ENCODE data around the gene MAGEA9B. TPM values are rescaled to one million over a fixed set of nuclear protein-coding genes. Genes with fewer than 3 reads are reported as not detected.
"Not testable (repeated sequence)": the region's sequence is repeated elsewhere in the genome, so short reads cannot be mapped to it uniquely, and the experiment has no call there.

The MAGEA9B gene
- total RNA-seq, 1 experiment from 2014 or later, result not detected

DNA sequence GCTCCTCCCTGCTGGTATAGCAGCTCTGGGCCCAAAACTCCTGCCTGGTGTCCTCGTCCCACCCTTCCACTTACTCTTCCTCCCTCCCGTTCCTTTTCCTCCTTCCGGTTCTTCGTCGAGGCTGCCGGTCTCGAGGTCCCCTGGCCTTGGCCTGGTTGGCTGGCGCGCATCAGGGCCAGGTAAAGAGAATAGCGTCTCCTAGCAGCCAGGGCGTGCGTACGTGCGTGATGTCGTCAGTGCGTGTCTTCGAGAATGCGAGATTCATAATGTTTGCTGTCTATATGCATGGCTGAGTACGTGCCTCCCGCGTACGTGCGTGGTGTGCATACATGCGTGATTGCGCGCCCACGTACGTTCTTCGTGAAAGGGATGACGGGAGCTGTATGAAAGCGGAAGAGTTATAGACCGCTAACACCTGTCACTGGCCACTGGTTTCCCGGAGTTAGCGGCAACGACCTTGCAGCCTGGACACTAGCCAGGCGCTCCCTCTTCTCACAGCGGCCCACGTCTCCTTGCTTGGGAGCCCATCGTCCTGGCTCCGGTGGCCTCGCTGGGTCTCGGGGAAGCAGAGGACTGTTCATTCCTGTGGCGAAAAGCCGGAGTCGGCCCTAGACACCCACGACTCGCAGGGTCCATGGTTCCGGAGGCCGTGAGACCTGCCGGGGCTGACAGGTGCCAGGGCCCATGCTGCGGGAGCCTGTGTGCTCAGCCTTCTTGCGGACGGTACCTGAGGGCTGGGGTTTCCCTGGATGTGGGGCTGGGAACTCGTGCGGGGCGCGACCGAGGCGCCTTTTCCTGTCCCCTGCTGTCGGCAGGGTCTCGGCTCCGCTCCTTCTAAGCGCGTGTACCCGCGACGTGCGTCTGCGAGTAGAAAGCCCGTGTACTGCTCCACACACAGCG lies 46.4 kb downstream of the MAGEA9B start, which contains the start of gene EOLA1:
Gene EOLA1, plus strand, starts transcription at position 392 of the 900 bp plus-strand sequence. CDS start 4,619 bp downstream, outside the sequence.
- in situ Hi-C loops (cut with HindIII; ENCODE audit: low sequenced_read_pairs), result no loop called here
- peak; percentile 97 for DNase-seq (ENCODE audit: low spot score)

DNA sequence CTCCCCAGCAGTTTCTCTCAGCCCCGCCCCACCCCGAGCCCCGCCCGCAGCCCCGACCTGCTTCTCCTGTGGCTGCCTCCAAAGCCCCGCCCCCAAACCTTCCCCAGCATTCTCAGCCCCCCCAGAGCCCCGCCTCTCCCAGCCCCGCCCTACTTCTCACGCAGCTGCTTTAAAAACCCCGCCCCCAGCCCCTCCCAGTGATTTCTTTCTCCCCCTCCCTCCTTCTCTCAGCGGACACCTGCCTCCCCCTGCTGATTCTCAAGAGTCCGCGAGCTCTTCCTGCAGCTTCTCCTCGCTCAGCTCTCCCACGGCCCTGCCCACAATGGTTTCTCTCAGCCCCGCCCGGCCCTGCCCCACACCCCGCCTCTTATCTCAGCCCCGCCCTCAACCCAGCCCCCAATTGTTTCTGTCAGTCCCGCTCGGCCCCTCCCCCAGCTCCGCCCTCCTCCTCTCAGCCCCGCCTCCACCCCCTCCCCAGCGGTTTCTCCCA lies 47.1 kb downstream of the MAGEA9B start:
- in situ Hi-C loops (cut with HindIII; ENCODE audit: low sequenced_read_pairs), result no loop called here
- peak; percentile 92 for DNase-seq (ENCODE audit: low spot score)

DNA sequence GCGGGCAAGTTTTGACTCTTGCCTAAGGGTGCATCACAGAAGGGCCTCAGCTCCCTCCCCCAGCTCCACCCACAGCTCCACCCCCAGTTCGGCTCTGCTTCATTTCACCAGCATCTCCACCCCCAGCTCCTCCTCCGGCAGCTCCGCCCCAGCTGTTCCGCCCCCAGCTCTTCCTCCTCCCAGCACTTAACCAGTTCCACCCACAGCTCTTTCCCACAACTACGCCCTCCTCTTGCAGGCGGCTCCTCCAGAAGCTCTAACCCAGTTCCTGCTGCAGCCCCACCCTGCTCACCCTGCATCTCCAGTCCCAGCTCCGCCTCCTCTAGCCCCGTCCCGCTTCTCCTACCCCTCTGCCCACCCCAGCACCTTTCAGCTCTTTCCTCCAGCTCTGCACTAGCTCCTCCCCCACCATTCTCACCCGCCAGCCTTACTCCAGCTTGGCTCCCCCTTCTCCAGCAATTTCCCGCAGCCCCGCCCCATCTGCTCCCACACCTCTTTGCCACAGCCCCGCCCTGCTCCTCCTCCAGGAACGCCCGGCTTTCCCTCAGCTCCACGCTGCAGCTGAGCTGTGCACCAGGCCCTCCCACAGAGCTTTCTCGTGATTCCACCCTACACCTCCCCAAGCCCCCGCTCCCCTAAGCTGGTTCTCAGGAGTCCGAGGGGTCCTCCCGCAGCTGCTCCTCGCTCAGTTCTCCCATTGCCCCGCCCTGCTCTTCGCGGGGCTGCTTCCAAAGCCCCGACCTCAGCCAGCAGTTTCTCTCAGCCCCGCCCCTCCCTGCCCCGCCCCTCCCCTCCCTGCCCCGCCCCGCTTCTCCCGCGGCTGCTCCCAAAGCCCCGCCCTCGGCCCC lies 47.8 kb downstream of the MAGEA9B start:
- in situ Hi-C loops (cut with HindIII; ENCODE audit: low sequenced_read_pairs), result no loop called here
- DNase-seq (ENCODE audit: low spot score), result peak; percentile 82

DNA sequence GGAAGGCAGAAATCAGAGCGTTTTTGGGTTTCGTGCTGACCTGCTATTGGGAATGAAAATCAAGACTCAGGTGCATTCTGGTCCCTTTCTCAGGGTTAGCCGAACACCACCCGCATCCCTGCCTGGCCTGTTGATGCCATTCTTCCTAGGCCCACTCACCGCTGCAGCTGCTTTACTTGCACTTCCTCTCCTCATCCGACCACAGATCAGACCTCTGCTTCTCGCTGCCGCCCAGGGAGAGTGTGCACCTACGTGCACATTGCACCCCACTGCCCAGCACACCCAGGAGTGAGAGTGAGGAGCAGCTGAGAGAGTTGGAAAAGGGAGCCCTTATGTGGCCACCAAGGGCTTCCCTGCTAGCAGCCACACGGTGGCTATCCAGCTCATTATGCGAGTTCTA lies 49.8 kb downstream of the MAGEA9B start:
- in situ Hi-C loops (cut with HindIII; ENCODE audit: low sequenced_read_pairs); DNase-seq (ENCODE audit: low spot score): not testable (repeated sequence)

DNA sequence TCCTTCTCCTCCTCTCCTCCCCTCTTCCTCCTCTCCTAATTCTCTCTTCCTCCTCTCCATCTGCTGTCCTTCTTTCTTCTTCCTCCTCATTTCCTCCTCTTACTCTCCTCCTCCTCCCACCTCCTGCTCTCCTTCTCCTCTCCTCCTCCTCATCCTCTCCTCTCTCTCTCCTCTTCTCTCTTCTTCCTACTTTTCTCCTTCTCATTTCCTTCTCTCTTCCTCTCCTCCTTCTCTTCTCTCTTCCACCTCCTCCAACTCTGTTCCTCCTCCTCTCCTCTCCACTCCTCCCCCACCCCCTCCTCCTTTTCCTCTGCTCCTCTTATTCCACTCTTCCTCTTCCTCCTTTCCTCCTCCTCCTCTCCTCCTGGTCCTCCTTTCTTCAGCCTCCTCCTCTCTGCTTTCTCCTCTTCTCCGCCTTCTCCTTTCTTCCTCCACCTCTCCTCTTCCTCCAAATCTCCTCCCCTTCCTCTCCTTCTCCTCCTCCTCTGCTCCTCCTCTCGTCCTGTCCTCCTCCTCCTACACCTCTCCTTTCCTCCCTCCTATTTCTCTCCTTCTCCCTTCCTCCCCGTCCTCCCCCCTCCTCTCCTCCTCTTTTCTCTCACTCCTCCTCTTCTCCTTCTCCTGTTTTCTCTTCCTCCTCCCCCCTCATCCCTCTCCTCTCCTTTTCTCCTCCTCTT lies 52.2 kb downstream of the MAGEA9B start:
- in situ Hi-C loops (cut with HindIII; ENCODE audit: low sequenced_read_pairs); DNase-seq (ENCODE audit: low spot score): not testable (repeated sequence)

DNA sequence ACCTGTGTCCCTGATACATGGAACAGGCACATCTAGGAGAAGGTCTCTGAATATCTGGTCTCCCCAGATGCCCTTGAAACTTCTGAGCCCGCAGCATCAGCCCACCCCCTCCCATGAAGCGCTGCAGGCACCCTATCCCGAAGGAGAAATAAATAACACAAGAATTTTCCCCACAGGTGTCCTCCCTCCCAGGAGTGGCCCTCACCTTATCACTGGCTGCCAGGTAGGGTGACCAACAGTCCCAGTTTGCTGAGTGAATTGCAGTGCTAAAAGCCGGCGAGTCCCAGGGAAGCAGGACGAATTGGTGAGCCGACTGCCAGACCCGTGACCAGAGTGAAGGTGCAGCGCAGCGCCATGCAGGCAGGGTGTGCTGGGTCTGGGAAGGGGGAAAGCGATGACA lies 53.3 kb downstream of the MAGEA9B start:
- DNase-seq (ENCODE audit: low spot score); in situ Hi-C loops (cut with HindIII; ENCODE audit: low sequenced_read_pairs): not testable (repeated sequence)

DNA sequence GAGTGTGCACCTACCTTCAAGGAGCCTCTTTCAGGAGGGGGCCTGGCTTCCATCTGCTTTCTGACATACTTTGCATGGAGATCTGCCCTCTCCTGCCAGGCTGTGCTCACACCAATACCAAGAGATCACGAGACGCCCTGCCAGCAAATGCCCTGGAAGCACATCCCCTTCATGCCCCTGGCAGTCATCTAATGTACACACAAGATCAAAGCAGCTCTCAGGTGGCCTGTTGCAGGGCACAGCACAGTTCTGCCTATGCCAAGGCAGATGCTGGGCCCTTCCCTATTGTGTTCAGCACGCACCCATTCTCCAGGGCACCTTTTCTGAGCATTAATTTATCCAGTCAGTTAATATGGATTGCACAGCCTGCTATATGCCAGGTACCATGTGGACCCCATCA lies 54.4 kb downstream of the MAGEA9B start:
- in situ Hi-C loops (cut with HindIII; ENCODE audit: low sequenced_read_pairs), result not testable (repeated sequence)

More for the DNA sequence above, 54.4 kb downstream of the MAGEA9B start:
- DNase-seq (ENCODE audit: low spot score), result not testable (repeated sequence)

Other genes with a start within 250 kb of the MAGEA9B start
- gene IDS, start 82.2 kb downstream of the MAGEA9B start, total RNA-seq (2014; rRNA removed; shearing (Covaris generic)), result 10.8 and 12.1 TPM in 2 replicates
- gene EOLA1, start 46.4 kb downstream of the MAGEA9B start, total RNA-seq (2014; rRNA removed; shearing (Covaris generic)), result 7.8 and 11.4 TPM in 2 replicates
- not detected in 2 replicates for gene HSFX3, start 37.5 kb downstream of the MAGEA9B start, total RNA-seq (2014; rRNA removed; shearing (Covaris generic))
- not detected in 2 replicates for gene HSFX2, start 7.9 kb upstream of the MAGEA9B start, total RNA-seq (2014; rRNA removed; shearing (Covaris generic))
- 11.7 and 21.8 TPM in 2 replicates for gene TMEM185A, start 44.3 kb upstream of the MAGEA9B start, total RNA-seq (2014; rRNA removed; shearing (Covaris generic))
- not detected in 2 replicates for gene MAGEA11, start 124.6 kb upstream of the MAGEA9B start, total RNA-seq (2014; rRNA removed; shearing (Covaris generic))
- gene HSFX1, start 186.6 kb upstream of the MAGEA9B start, total RNA-seq (2014; rRNA removed; shearing (Covaris generic)), result 0.71 TPM in 1 of 2 replicates, not detected in the other
- gene MAGEA9, start 194.5 kb upstream of the MAGEA9B start, total RNA-seq (2014; rRNA removed; shearing (Covaris generic)), result not detected in 2 replicates